ENCODE measurements around the gene KCNMA1. TPM values are rescaled to one million over a fixed set of nuclear protein-coding genes. Genes with fewer than 3 reads are reported as not detected.

KCNMA1 gene
- total and polyA plus RNA-seq, 10 of the 15 experiments (the other 5 are each of a cell fraction or from before 2014, with no cell fraction given) = 8.5 to 77.0 (median 21.3) TPM

- TF ChIP-seq, protein P1, sequence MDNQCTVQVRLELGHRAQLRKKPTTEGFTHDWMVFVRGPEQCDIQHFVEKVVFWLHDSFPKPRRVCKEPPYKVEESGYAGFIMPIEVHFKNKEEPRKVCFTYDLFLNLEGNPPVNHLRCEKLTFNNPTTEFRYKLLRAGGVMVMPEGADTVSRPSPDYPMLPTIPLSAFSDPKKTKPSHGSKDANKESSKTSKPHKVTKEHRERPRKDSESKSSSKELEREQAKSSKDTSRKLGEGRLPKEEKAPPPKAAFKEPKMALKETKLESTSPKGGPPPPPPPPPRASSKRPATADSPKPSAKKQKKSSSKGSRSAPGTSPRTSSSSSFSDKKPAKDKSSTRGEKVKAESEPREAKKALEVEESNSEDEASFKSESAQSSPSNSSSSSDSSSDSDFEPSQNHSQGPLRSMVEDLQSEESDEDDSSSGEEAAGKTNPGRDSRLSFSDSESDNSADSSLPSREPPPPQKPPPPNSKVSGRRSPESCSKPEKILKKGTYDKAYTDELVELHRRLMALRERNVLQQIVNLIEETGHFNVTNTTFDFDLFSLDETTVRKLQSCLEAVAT (IDR thresholded peaks at IDR 0.05) = no peak
- TF ChIP-seq IRF5 (IDR thresholded peaks at IDR 0.05; ENCODE audit: borderline replicate concordance) (no peak), GATAD2B (conservative IDR thresholded peaks at IDR 0.05; ENCODE audit: low read depth) (no peak)
- TF ChIP-seq, protein P2, sequence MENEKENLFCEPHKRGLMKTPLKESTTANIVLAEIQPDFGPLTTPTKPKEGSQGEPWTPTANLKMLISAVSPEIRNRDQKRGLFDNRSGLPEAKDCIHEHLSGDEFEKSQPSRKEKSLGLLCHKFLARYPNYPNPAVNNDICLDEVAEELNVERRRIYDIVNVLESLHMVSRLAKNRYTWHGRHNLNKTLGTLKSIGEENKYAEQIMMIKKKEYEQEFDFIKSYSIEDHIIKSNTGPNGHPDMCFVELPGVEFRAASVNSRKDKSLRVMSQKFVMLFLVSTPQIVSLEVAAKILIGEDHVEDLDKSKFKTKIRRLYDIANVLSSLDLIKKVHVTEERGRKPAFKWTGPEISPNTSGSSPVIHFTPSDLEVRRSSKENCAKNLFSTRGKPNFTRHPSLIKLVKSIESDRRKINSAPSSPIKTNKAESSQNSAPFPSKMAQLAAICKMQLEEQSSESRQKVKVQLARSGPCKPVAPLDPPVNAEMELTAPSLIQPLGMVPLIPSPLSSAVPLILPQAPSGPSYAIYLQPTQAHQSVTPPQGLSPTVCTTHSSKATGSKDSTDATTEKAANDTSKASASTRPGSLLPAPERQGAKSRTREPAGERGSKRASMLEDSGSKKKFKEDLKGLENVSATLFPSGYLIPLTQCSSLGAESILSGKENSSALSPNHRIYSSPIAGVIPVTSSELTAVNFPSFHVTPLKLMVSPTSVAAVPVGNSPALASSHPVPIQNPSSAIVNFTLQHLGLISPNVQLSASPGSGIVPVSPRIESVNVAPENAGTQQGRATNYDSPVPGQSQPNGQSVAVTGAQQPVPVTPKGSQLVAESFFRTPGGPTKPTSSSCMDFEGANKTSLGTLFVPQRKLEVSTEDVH (IDR thresholded peaks at IDR 0.05; ENCODE audit: low read depth, partially characterized antibody) = no peak
These were observed 328.5 kb downstream of the KCNMA1 start (continued) for GRCh38 chr10:77309092-77309491.

DNA sequence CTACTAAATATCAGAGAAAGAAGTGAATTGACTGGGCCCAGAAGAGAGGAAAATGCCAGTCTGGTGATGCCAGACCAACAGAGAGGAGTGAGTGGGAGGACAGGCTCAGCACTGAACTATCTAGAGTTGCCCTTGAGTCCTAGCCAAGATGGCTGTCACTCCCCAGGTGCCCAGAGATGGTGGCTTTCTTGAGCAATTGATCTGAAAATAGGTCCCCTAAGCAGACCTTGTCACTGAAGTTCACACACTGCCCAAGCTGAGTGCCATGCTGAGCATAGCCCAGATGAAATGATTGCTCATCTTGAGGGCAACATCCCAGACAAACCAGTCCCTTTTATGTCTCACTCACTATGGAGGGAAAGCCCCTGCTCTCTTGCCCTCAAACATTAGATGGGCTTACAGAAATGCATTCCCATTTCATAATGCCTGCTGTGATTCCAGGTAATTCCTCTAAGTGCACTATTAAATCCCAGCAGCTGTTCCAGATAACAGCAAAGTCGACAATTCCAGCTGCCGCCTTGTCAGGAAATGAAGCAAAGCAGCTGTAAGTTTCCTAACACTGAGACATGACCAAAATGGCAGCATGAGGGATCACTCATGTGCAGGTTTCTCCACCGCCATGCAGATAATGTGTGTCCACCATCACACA, 329.4 kb downstream of the KCNMA1 start:
- intact Hi-C loops (cut with micrococcal nuclease; ENCODE audit: unreplicated experiment) = no loop called here
- H3K79me2 ChIP-seq (ENCODE audit: control insufficient read depth, insufficient read depth, low read length) = no peaks in the 10 kb centered on the region
- no peak overlapping the region for H2AFZ ChIP-seq (ENCODE audit: control insufficient read depth, low read depth, low read length)
- ChIA-PET POLR2A (no interaction called here), RAD21 (ENCODE audit: unreplicated experiment) (no interaction called here), CTCF (interaction anchor here (0.9 to 1.2 kb wide), 2 partner anchors 11 to 139 kb away, joined by 3 read pairs; no protein-coding TSS in a partner anchor), SMC1A (ENCODE audit: uncharacterized antibody, unreplicated experiment) (interaction anchor here (0.8 kb wide), 1 partner anchor 9 kb away, joined by 3 read pairs; no protein-coding TSS in a partner anchor)
- no peaks in the 10 kb centered on the region for H3K9me3 ChIP-seq (replicated peaks; ENCODE audit: control insufficient read depth, insufficient read depth, low read length)
- in situ Hi-C loops (cut with MboI) = no loop called here
- WGBS (ENCODE audit: insufficient coverage, insufficient replicate concordance, low lambda C conversion rate, missing lambda C conversion rate) = 66% methylated on average over 3 of the region's 3 CpGs
- no peaks in the 10 kb centered on the region for H4K20me1 ChIP-seq (ENCODE audit: control insufficient read depth, insufficient read depth)
- H3K4me2 ChIP-seq (ENCODE audit: control insufficient read depth, insufficient read depth) = no peak overlapping the region
- no peaks in the 10 kb centered on the region for H3K4me1 ChIP-seq (ENCODE audit: control insufficient read depth, insufficient read depth, low read length)
- DNase-seq (ENCODE audit: low read depth, low spot score) (no peak), FAIRE-seq (no peak), ATAC-seq (no peak)
- no peak overlapping the region for H3K9ac ChIP-seq (ENCODE audit: control insufficient read depth, insufficient read depth, low read length)
- no peak overlapping the region for H3K27ac ChIP-seq (ENCODE audit: control insufficient read depth, insufficient read depth)
- BruUV-seq (replicated peaks) = no TSS peak
- H3K27me3 ChIP-seq (replicated peaks in 1 of 2; ENCODE audit: control insufficient read depth in 2 of 2, insufficient read depth in 2 of 2, low read length in 1 of 2) = no peaks in the 10 kb centered on the region
- no peak overlapping the region for H3K4me3 ChIP-seq
- no peaks in the 10 kb centered on the region for H3K36me3 ChIP-seq (ENCODE audit: control insufficient read depth in 2 of 2, insufficient read depth in 2 of 2, low read length in 1 of 2)
- TF ChIP-seq, protein P3, sequence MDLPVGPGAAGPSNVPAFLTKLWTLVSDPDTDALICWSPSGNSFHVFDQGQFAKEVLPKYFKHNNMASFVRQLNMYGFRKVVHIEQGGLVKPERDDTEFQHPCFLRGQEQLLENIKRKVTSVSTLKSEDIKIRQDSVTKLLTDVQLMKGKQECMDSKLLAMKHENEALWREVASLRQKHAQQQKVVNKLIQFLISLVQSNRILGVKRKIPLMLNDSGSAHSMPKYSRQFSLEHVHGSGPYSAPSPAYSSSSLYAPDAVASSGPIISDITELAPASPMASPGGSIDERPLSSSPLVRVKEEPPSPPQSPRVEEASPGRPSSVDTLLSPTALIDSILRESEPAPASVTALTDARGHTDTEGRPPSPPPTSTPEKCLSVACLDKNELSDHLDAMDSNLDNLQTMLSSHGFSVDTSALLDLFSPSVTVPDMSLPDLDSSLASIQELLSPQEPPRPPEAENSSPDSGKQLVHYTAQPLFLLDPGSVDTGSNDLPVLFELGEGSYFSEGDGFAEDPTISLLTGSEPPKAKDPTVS (IDR thresholded peaks at IDR 0.05; ENCODE audit: low read depth, low read length) = no peak
- TF ChIP-seq MEF2B (IDR thresholded peaks at IDR 0.05; ENCODE audit: partially characterized antibody, poor library complexity, severe bottlenecking) = no peak
- no peak for TF ChIP-seq BACH1 (IDR thresholded peaks at IDR 0.05; ENCODE audit: borderline replicate concordance)
- no peak for TF ChIP-seq JUNB (IDR thresholded peaks at IDR 0.05)
- TF ChIP-seq DPF2 (IDR thresholded peaks at IDR 0.05) = no peak
- TF ChIP-seq LARP7 (IDR thresholded peaks at IDR 0.05) = no peak
- TF ChIP-seq CREB1 (IDR thresholded peaks at IDR 0.05; ENCODE audit: low read depth) = no peak
